AG08396 (cell line): ENCODE results near the gene TMEM167A.
A peak's percentile ranks its signal among the peaks of the same experiment; 100 is the strongest.
"Not testable (repeated sequence)": the region's sequence is repeated elsewhere in the genome, so short reads cannot be mapped to it uniquely, and the experiment has no call there.

Experiments
- DNase-seq: peaks from one replicate; pipeline ENCODE4 v3.0.0; 2012; ENCODE audit warnings: low spot score, mixed read lengths

TMEM167A gene

GRCh38 chr5:83090169-83090568 lies 13.0 kb upstream of the TMEM167A start:
- DNase-seq: no peak

DNA sequence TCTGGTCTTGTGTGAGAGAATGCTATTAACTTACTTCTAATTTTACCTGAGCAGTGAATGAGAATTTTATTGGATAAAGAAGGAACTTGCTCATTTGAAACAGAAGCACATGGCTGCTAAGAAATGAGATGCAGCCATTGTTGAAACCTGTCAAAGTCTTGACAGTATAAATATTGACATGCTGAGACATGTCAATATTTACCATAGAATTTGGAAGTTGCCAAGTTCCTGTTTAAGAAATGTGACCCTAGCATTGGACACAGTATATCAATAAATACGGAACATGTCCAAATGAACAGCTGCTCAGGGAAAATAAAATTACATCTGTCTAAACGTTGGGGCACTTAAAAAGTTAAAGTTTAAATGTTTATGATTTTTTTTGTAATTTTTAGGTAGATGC lies 7.9 kb upstream of the TMEM167A start:
- DNase-seq: no peak

GRCh38 chr5:83084336-83084735 lies 7.1 kb upstream of the TMEM167A start:
- no peak for DNase-seq

GRCh38 chr5:83082750-83083149 lies 5.6 kb upstream of the TMEM167A start:
- DNase-seq: no peak

DNA sequence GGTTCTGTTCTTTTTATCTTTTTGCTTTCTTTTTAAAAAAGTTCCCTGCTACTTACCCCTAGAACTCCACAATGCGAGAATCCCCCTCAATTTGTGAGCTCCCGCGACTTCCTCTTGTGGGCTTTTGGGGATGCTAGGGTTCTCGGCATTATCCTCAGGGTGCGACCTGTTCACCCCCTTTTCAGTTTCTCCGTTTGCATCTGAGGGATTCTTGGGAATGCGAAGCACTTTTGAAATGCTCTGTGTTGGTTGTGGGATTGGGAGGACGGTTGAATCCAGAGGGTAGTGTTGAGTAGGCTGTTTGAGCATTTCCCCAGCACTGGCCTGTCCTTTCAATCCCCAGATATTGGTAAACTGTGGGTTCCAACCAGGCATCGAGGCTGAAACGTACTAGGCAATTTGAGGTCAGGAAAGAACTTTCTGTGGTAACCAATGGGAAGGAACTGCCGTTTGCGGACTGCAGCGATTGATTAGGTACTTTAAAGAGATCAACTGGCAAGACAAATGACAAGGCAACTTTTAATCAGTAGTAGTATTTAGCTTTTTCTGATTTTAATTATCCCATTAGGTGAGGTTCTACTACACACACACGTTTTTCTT lies 568 bp upstream of the TMEM167A start:
- DNase-seq: peak; percentile 12

DNA sequence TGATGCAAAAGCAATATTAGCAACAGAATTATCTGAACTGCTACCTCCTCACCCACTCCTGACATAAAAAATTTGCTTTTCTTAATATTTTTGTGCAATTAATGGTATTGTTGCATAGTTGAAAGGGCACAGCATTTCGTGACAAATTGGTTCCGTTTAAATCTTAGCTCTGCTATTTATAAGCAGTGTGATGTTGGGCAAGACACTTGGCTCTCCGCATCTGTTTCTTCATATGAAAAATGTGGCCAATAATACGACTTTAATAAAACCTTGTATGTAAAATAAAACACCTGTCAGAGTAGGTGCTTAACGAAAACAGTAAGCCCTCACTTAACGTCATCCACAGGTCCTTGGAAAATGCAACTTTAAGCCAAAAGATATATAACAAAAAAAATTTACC lies 4.2 kb downstream of the TMEM167A start:
- no peak for DNase-seq

DNA sequence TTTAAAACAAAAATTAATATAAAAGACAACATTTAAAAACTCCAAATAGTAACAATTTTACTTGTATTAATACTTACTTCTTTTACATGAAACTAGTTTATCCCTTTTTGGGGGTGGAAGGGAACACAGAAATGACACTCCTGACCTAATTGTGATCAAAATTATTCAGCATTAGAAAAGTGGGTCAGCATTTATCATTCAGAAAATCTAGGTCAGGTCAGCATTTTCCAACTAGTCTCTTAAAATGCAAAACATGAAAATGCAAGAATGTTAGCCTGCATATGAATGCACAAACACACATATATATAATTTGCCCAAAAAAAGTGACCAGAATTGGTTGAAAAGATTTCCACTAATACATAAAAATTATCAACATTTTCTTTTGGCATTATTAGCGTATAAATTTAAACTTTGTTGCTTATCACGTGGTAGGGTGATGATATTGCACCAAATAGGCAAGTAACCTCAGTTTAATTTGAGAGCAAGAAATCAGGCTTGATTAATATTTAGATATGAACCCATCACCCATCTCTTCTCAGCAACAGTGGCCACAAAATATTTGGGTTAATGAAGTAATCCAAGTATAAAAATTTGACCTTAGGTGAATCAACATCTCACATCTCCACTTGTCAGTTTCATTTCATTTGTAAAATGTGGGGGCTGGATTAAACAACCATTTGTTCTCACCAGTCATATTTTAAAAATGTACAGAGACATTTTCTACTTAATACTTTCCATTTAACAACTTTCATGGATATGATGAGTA lies 5.7 kb downstream of the TMEM167A start:
- no peak for DNase-seq

DNA sequence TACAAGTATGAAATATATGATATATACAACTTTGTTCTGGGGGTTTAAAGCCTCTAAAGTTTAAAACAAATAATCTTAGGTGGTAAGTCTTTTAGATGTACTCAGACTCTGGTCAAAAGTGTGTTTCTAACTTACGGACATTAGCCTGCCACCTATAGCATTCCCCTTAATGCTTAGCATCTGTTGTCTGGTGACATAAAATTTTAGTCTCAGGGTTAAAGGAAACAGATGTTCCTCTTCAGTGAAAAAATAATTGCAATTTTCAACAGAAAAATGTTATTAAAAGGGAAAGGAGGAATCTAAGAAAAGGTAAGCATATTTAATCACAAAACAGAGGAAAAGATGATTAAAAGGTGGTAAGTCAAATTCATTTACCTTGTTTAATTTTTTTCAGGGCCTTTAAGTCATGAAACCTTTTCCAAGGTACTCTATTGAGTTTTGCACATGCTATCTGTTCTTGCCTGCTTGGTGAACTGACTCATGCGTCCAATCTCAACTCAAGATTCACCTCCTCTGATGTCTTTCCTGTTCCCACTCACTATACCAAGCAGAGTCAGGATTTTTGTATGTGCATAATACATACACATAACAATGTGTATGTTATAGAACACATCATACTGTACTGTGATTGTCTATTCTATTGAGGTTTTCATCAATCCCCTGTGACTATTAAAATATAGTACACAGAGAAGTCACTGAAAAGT lies 7.9 kb downstream of the TMEM167A start:
- DNase-seq: no peak

- DNase-seq: not testable (repeated sequence)
Measured at GRCh38 chr5:83067377-83067776, 9.8 kb downstream of the TMEM167A start.

DNA sequence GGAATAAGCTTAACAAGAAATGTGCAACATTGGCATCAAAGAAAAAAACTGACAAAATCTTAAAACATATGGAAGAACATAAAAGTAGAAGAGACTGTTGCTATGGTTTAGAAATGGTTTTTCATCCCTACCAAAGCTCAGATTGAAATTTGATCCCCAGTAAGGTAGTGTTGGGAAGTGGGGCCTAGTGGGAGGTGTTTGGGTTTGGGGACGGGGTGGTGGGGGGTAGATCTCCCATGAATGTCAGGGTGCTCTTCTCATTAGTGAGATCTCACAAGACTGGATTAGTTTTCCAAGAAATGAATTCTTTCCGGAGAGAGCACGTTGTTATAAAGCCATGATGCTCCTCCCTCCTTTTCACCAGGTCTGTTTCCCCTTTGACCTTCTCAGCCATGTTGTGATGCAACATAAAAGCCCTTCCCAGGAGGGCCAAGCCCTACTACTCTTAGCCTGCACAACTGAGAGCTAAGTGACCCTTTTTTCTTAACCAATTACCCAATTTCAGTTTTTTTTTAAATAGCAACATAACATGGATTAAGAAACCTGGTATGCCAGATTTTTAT lies 10.6 kb downstream of the TMEM167A start:
- DNase-seq: no peak

- no peak for DNase-seq
Measured at GRCh38 chr5:83059341-83059740, 17.9 kb downstream of the TMEM167A start.

DNA sequence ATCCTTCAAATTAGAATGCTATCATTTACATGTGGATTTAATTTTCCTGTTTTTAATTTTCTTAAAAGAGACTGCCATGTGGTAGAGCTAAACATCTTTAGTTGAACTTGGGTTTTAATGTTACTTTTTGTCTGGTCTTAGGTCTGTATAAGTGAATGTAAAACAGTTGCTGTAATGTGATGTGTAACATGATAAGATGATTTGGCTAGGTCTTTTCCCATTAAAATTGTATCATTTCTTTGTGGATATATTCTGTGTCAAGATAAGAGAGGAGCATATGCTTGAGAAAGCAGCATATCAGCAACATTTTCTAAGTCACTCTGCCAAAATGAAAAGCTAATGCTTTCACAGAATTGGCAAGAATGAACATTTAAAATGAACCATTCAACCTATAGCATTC lies 18.5 kb downstream of the TMEM167A start:
- no peak for DNase-seq

- no peak for DNase-seq
Measured at GRCh38 chr5:83055166-83055565, 22.0 kb downstream of the TMEM167A start.

- no peak for DNase-seq
Measured at GRCh38 chr5:83050723-83051340, 26.4 kb downstream of the TMEM167A start.

DNA sequence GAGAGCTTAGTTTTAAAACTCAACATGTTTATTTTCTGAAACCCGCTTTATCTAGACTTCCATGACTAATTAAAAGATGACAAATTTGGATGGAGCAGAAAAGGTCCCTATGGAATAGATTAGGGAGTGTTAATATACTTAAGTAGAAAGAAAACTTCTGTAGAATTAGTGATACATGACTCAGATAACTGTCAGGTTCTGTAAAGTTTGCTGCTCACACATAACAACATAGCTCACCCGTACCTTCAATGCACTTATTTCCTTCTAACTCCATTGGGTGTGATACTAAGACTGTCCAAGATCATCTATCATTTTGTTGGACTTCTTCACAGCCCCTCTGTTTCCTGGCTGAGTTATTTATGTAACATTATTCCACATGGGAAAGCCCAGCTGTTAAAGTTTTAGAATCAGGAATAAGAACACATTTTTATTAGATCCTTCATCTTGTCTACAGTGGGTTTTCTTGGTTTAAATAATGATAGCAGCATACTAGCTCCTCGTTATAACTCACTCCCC lies 27.8 kb downstream of the TMEM167A start:
- DNase-seq: no peak

- no peak for DNase-seq
Measured at GRCh38 chr5:83048811-83049210, 28.4 kb downstream of the TMEM167A start.

GRCh38 chr5:83048277-83048676 lies 28.9 kb downstream of the TMEM167A start:
- DNase-seq: no peak

DNA sequence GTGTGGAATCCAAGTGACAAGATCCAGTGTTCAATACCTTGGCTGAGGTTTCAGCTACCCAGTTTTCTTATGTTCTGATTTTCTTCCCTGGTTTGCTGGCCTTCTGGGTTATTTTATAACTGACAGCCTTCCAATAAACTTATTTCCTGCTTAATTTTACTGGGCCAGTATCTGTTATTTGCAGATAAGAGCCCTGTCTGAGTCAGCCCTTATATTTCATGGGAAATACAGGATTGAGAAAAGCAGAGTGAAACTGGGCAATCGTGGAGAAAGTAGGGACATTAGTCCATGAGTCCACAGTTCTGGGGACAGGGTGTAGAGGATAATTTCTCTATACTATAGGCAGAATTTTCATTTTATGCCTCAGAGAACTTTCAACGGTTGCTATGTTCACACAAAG lies 32.3 kb downstream of the TMEM167A start:
- DNase-seq: no peak

DNA sequence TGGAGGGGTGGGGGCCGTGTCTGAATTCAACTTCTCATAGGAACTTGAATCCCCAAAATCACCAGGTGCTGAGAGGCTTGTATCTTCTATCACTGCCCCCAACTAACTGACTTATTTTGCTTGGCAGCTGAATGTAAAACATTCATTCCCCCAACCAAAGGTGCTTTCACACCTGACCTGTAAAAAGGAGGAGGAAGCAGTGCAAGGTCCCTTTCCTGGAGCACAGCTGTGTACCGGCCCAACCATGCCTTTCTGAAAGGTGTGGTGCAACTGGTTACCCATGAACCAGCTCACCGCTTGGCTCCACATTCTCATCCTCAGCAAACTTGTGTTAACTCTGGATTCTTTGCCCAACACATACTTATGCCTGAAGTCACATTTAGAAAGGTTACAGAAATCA lies 34.7 kb downstream of the TMEM167A start:
- no peak for DNase-seq

- no peak for DNase-seq
Measured at GRCh38 chr5:83038924-83039323, 38.3 kb downstream of the TMEM167A start.

- no peak for DNase-seq
Measured at GRCh38 chr5:83036991-83037575, 40.1 kb downstream of the TMEM167A start.
